ENCODE data around the gene ANXA9. TPM values are rescaled to one million over a fixed set of nuclear protein-coding genes. Genes with fewer than 3 reads are reported as not detected.

The ANXA9 gene
- total RNA-seq, 1 donor from 2014 or later, result not detected

DNA sequence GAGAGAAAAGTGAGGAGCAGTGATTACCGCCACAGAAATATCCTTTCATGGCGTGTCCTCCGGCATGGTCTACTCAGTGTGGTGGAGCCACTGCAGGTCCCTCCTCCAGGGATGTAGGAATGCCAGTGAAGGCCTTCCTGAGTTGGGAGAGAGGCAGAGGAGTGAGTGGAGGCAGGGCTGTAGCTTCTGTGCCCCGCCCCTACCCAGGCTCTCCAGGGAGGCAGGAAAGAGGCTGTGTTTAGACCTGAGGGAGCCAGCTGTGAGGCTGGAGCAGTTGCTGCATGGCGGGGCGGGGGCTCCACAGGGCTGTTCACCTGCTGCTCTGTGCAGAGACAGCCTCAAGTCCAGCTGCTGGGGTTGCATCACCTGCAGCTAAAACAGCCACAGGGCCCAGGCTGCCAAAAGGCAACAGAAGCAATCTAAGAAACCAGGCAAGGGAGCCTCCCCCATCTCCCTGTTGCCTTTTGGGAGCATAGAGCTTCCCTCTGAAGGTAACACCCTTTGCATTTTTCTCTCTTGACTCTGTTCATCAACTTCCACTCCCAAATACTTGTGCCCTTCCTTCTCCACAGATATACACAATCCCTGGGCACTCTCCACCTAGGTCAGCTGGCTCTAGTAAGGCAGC, 801 bp upstream of the ANXA9 start:
- no peak for DNase-seq (ENCODE audit: low read depth, low spot score)
- Mint-ChIP-seq H3K36me3 (ENCODE audit: low read depth) (no peaks in the 10 kb centered on the region), H3K4me1 (peaks cover 19% of the 10 kb centered on the region), H3K27me3 (ENCODE audit: low read depth) (no peaks in the 10 kb centered on the region), H3K27ac (ENCODE audit: unreplicated experiment) (no peak overlapping the region), H3K4me3 (no peak overlapping the region), H3K9me3 (no peaks in the 10 kb centered on the region)
- TF ChIP-seq, protein P1, sequence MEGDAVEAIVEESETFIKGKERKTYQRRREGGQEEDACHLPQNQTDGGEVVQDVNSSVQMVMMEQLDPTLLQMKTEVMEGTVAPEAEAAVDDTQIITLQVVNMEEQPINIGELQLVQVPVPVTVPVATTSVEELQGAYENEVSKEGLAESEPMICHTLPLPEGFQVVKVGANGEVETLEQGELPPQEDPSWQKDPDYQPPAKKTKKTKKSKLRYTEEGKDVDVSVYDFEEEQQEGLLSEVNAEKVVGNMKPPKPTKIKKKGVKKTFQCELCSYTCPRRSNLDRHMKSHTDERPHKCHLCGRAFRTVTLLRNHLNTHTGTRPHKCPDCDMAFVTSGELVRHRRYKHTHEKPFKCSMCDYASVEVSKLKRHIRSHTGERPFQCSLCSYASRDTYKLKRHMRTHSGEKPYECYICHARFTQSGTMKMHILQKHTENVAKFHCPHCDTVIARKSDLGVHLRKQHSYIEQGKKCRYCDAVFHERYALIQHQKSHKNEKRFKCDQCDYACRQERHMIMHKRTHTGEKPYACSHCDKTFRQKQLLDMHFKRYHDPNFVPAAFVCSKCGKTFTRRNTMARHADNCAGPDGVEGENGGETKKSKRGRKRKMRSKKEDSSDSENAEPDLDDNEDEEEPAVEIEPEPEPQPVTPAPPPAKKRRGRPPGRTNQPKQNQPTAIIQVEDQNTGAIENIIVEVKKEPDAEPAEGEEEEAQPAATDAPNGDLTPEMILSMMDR (conservative IDR thresholded peaks at IDR 0.05), result no peak

DNA sequence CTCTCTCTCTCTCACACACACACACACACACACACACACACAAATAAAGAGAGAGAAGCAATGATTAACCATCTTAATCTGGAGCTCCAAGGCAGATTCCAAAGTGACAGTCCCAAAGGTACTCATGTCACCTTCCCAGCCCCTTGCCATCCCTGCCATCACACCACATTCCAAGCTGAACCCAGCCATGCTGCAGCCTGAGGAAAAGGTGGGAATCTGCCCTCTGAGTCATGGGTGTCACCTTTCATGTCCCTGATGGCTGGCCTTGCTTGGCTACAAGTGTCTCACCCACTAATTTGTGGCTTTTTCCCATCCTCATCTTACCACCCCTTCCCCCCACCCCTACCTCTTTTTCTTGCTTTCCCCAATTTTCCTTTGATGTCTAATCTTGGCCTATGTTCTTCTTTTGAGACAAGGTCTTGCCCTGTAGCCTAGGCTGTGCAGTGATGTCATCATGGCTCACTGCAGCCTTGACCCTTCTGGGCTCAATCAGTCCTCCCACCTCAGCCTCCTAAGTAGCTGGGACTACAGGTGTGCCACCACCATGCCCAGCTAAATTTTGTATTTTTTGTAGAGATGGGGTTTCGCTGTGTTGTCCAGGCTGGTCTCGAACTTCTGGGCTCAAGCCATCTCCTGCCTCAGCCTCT, 3.2 kb downstream of the ANXA9 start:
- no peaks in the 10 kb centered on the region for H3K27me3 Mint-ChIP-seq (ENCODE audit: low read depth)

DNA sequence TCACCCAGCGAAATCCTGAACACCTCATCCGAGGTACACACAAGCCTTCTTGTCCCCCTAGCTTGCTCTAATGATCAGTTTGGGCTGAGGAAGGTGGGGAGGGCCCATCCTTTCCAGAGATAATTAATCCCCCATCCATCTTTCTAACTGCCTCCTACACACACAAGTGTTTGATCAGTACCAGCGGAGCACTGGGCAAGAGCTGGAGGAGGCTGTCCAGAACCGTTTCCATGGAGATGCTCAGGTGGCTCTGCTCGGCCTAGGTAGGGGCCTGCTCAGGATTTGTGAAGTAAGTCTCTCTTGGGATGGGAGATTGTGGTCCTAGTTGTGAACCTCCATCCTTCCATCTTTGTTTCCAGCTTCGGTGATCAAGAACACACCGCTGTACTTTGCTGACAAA, 5.8 kb downstream of the ANXA9 start:
- TF ChIP-seq, protein P1 (conservative IDR thresholded peaks at IDR 0.05), result no peak
- no peak overlapping the region for H3K4me3 Mint-ChIP-seq
- no peaks in the 10 kb centered on the region for H3K36me3 Mint-ChIP-seq (ENCODE audit: low read depth)
- no peak for DNase-seq (ENCODE audit: low read depth, low spot score)
- no peak overlapping the region for H3K27ac Mint-ChIP-seq (ENCODE audit: unreplicated experiment)
- H3K27me3 Mint-ChIP-seq (ENCODE audit: low read depth), result no peaks in the 10 kb centered on the region
- H3K9me3 Mint-ChIP-seq, result no peaks in the 10 kb centered on the region
- peaks cover 3% of the 10 kb centered on the region for H3K4me1 Mint-ChIP-seq

More for the DNA sequence above, 3.2 kb downstream of the ANXA9 start:
- no peaks in the 10 kb centered on the region for H3K36me3 Mint-ChIP-seq (ENCODE audit: low read depth)
- no peak overlapping the region for H3K4me3 Mint-ChIP-seq
- H3K27ac Mint-ChIP-seq (ENCODE audit: unreplicated experiment), result no peak overlapping the region
- TF ChIP-seq, protein P1 (conservative IDR thresholded peaks at IDR 0.05), result no peak
- H3K9me3 Mint-ChIP-seq, result no peaks in the 10 kb centered on the region
- DNase-seq (ENCODE audit: low read depth, low spot score), result no peak
- no peaks in the 10 kb centered on the region for H3K4me1 Mint-ChIP-seq

DNA sequence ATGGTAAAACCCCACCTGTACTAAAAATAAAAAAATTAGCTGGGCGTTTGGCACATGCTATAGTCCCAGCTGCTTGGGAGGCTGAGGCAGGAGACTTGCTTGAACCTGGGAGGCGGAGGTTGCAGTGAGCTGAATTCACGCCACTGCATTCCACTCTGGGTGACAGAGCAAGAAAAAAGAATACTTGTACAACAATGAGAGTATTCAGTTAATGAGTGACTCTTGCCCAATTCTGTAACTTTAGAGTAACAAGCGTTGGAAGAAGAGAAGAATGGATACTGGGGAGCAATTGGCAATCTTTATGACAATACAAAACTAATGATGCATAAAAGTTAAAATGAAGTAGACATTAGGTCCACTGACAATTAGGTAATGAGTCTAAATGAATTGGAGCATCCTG, 10.5 kb downstream of the ANXA9 start:
- Mint-ChIP-seq H3K27ac (ENCODE audit: unreplicated experiment) (no peak overlapping the region), H3K4me3 (no peak overlapping the region), H3K4me1 (peaks cover 10% of the 10 kb centered on the region), H3K27me3 (ENCODE audit: low read depth) (no peaks in the 10 kb centered on the region), H3K36me3 (ENCODE audit: low read depth) (no peaks in the 10 kb centered on the region), H3K9me3 (no peaks in the 10 kb centered on the region)
- no peak for DNase-seq (ENCODE audit: low read depth, low spot score)
- TF ChIP-seq, protein P1 (conservative IDR thresholded peaks at IDR 0.05), result no peak

DNA sequence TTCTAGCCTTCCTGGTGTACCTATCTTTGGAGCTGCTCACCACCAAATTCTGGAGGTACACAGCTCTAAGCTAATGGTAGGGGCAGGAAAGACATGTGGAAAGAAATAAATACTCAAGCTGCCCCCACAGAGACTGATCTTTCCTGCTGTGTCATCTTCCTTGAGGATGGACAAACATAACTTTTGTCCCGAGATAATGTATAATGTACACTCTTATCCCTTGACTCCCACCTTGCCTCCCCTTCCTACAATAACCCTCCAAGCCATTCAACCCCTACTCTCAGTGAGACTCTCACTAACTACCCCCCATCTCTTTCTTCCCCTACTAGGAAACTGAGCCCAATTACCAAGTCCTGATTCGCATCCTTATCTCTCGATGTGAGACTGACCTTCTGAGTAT, 12.2 kb downstream of the ANXA9 start:
- no peaks in the 10 kb centered on the region for H3K27me3 Mint-ChIP-seq (ENCODE audit: low read depth)
- DNase-seq (ENCODE audit: low read depth, low spot score), result no peak
- no peaks in the 10 kb centered on the region for H3K36me3 Mint-ChIP-seq (ENCODE audit: low read depth)
- no peak overlapping the region for H3K4me3 Mint-ChIP-seq
- H3K9me3 Mint-ChIP-seq, result no peaks in the 10 kb centered on the region
- TF ChIP-seq, protein P1 (conservative IDR thresholded peaks at IDR 0.05), result no peak
- H3K4me1 Mint-ChIP-seq, result peaks cover 14% of the 10 kb centered on the region
- H3K27ac Mint-ChIP-seq (ENCODE audit: unreplicated experiment), result no peak overlapping the region
